ENCODE measurements around the gene EHMT1.

DNA sequence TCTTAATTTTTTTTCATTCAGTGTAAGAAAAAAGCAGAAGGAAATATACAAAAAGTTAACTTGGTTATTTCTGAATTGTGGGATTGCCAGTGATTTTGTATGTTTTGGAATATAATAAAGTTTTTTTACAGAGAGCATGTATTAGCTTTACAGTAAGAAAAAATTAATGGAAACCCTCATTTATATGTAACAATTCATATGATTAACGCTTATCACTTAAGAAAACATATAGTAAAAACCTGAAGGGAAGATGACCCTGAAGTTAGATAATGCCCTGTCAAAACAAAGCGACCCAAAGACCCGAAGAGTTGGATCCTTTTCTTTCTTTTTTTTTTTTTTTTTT is 52.4 kb downstream of the EHMT1 start:
- no peak for TF ChIP-seq RXRA (IDR thresholded peaks at IDR 0.05; ENCODE audit: borderline replicate concordance, low read depth)
- no peak for TF ChIP-seq CTCF (IDR thresholded peaks at IDR 0.05)
- no peak for TF ChIP-seq POLR2AphosphoS5 (IDR thresholded peaks at IDR 0.05; ENCODE audit: low read depth, low read length)
- TF ChIP-seq ZBTB33 (IDR thresholded peaks at IDR 0.05; ENCODE audit: borderline replicate concordance, low read depth): no peak
- no peak for TF ChIP-seq RFX5 (IDR thresholded peaks at IDR 0.05; ENCODE audit: low read length)
- no peak for TF ChIP-seq GABPA (IDR thresholded peaks at IDR 0.05; ENCODE audit: low read depth)
- no peak for TF ChIP-seq SMC3 (IDR thresholded peaks at IDR 0.05; ENCODE audit: low read depth, low read length)
- TF ChIP-seq EP300 (IDR thresholded peaks at IDR 0.05; ENCODE audit: borderline replicate concordance in 1 of 2, low read depth in 1 of 2, low read length in 1 of 2): no peak
- TF ChIP-seq REST (IDR thresholded peaks at IDR 0.05; ENCODE audit: low read depth, low read length): no peak
- TF ChIP-seq TEAD4 (IDR thresholded peaks at IDR 0.05; ENCODE audit: borderline replicate concordance, insufficient read depth): no peak
- TF ChIP-seq EZH2phosphoT487 (IDR thresholded peaks at IDR 0.05; ENCODE audit: borderline replicate concordance, low read depth): no peak
- no peak for TF ChIP-seq FOXM1 (IDR thresholded peaks at IDR 0.05; ENCODE audit: low read depth)
- TF ChIP-seq YY1 (IDR thresholded peaks at IDR 0.05; ENCODE audit: low read depth): no peak
- no peak for TF ChIP-seq CHD2 (IDR thresholded peaks at IDR 0.05; ENCODE audit: low read length, partially characterized antibody)
